HepG2 (cell line): Measurements from ENCODE around the gene MYH9. TPM values are rescaled to one million over a fixed set of nuclear protein-coding genes. Genes with fewer than 3 reads are reported as not detected.

Experiments
- ATAC-seq: fragments of 200-7000 bp; cut with Tn5 transposase; 3 replicates; pipeline ENCODE4 v1.9.1; 2020; ENCODE audit warnings: mild to moderate bottlenecking, moderate library complexity
- BruUV-seq: library from RNA; stranded (reverse); fragments of 400-500 nt; replicated peaks from 2 replicates; lab custom pipeline; 2021; lab: Mats Ljungman, UMichigan
- CTCF ChIA-PET: fragments of 300-600 bp; formaldehyde crosslinking; extraction: SDS; loops from one replicate; lab custom pipeline; 2021; ENCODE audit warnings: low total read pairs, inconsistent platforms, low intra/inter-chr PET ratio; lab: Yijun Ruan, JAX
- POLR2A ChIA-PET: fragments of 350-600 bp; sonication (Branson Sonifier 250); formaldehyde crosslinking; loops from one replicate; lab custom pipeline; 2020; ENCODE audit warnings: antibody characterized with exemption, inconsistent platforms; lab: Yijun Ruan, JAX
- DNase-seq: peaks from one replicate; pipeline ENCODE4 v3.0.0-alpha.2; 2015; ENCODE audit warnings: low spot score
- FAIRE-seq: peaks from 3 replicates; lab custom pipeline; 2011; peaks lifted over from hg19 to GRCh38; lab: Jason Lieb, UNC
- H2AFZ ChIP-seq: one replicate; pipeline ENCODE4 v1.6.1; 2011; ENCODE audit warnings: low read length, inconsistent platforms
- H3K27ac ChIP-seq: fragments of 300-600 bp; 3 replicates; pipeline ENCODE4 v1.8.0; 2011; ENCODE audit warnings: mixed run types, mild to moderate bottlenecking, mixed read lengths, low read length, inconsistent platforms; ENCODE audit not compliant: insufficient read depth; ENCODE audit errors: extremely low read length
- H3K27me3 ChIP-seq, 2 experiments: fragments of 200-600 bp in 1 of 2; 2 replicates in 1 of 2; 3 replicates in 1 of 2; pipeline versions ENCODE4 v1.6.0 to v1.8.0; 2011; ENCODE audit warnings: low read length in 2 of 2, mild to moderate bottlenecking in 2 of 2, moderate library complexity in 2 of 2, inconsistent platforms in 1 of 2; ENCODE audit not compliant: insufficient read depth in 2 of 2, control insufficient read depth in 1 of 2
- H3K36me3 ChIP-seq, 2 experiments: fragments of 200-600 bp in 1 of 2; replicated peaks in 1 of 2; 2 replicates in 1 of 2; 3 replicates in 1 of 2; pipeline versions ENCODE4 v1.5.1 to v1.8.0; 2011; ENCODE audit warnings: low read length in 2 of 2, inconsistent platforms in 1 of 2; ENCODE audit not compliant: insufficient read depth in 2 of 2, control insufficient read depth in 1 of 2
- H3K4me1 ChIP-seq: 2 replicates; pipeline ENCODE4 v1.5.1; 2012; ENCODE audit warnings: low read length, inconsistent platforms; ENCODE audit not compliant: insufficient read depth
- H3K4me2 ChIP-seq: 2 replicates; pipeline ENCODE4 v1.6.0; 2011; ENCODE audit warnings: low read depth, low read length, inconsistent platforms
- H3K4me3 ChIP-seq, 3 experiments: fragments of 200-600 bp in 1 of 3; sonication (generic), shearing (Covaris generic) in 1 of 3; replicated peaks in 1 of 3; 2 replicates each; pipeline ENCODE4 v1.5.1; 2011 to 2016; ENCODE audit warnings: low read length in 3 of 3, inconsistent platforms in 2 of 3, low read depth in 2 of 3, mild to moderate bottlenecking in 2 of 3, control low read depth in 1 of 3, mixed read lengths in 1 of 3; ENCODE audit not compliant: insufficient read depth in 1 of 3
- H3K79me2 ChIP-seq: one replicate; pipeline ENCODE4 v1.6.1; 2011; ENCODE audit warnings: low read length, inconsistent platforms; ENCODE audit not compliant: insufficient read depth
- H3K9ac ChIP-seq: 2 replicates; pipeline ENCODE4 v1.6.0; 2011; ENCODE audit warnings: mild to moderate bottlenecking, low read depth, low read length, inconsistent platforms; ENCODE audit not compliant: insufficient read depth
- H3K9me3 ChIP-seq: 2 replicates; pipeline ENCODE4 v1.5.1; 2012; ENCODE audit warnings: mild to moderate bottlenecking, low read length
- H4K20me1 ChIP-seq: 2 replicates; pipeline ENCODE4 v1.6.0; 2011; ENCODE audit warnings: inconsistent platforms, mild to moderate bottlenecking, low read length, moderate library complexity; ENCODE audit not compliant: insufficient read depth
- ADNP ChIP-seq: sonication (generic); formaldehyde crosslinking; IDR thresholded peaks from 2 replicates; pipeline ENCODE4 v1.4.0; 2020; ENCODE audit warnings: missing genetic modification reagents
- ATRX ChIP-seq: sonication (generic); formaldehyde crosslinking; IDR thresholded peaks from 2 replicates; pipeline ENCODE4 v1.4.0; 2020; ENCODE audit warnings: missing genetic modification reagents, borderline replicate concordance
- ELF4 ChIP-seq: sonication (generic); formaldehyde crosslinking; IDR thresholded peaks from 2 replicates; pipeline ENCODE4 v1.5.0; 2020; ENCODE audit warnings: missing genetic modification reagents, mild to moderate bottlenecking, moderate library complexity, borderline replicate concordance
- KAT8 ChIP-seq: IDR thresholded peaks from 2 replicates; pipeline ENCODE4 v1.6.1; 2016; ENCODE audit warnings: missing genetic modification reagents, missing compliant biosample characterization
- MAFK ChIP-seq, 2 experiments: IDR thresholded peaks in 1 of 2; conservative IDR thresholded peaks in 1 of 2; 2 replicates each; pipeline ENCODE4 v1.6.1; 2011; ENCODE audit warnings: improper control_type of control experiment in 2 of 2, low read length in 2 of 2
- MXD4 ChIP-seq: IDR thresholded peaks from 2 replicates; pipeline ENCODE4 v1.6.1; 2016; ENCODE audit warnings: mild to moderate bottlenecking, missing biosample characterization, missing genetic modification reagents
- PRPF4 ChIP-seq: fragments of 200-400 bp; formaldehyde crosslinking; IDR thresholded peaks from 2 replicates; pipeline ENCODE4 v1.6.1; 2016; ENCODE audit warnings: low read length, low read depth; ENCODE audit not compliant: poor library complexity, severe bottlenecking
- RBFOX2 ChIP-seq: fragments of 200-400 bp; formaldehyde crosslinking; IDR thresholded peaks from 2 replicates; pipeline ENCODE4 v1.6.1; 2017; ENCODE audit warnings: low read depth, mild to moderate bottlenecking, low read length
- RCOR2 ChIP-seq: IDR thresholded peaks from 2 replicates; pipeline ENCODE4 v1.6.1; 2016; ENCODE audit warnings: missing biosample characterization, missing genetic modification reagents
- ZFP62 ChIP-seq: sonication (generic); formaldehyde crosslinking; IDR thresholded peaks from 2 replicates; pipeline ENCODE4 v1.4.0; 2020; ENCODE audit warnings: missing genetic modification reagents
- ZNF430 ChIP-seq: sonication (generic); formaldehyde crosslinking; IDR thresholded peaks from 2 replicates; pipeline ENCODE4 v1.9.0; 2021; ENCODE audit warnings: mild to moderate bottlenecking, missing genetic modification reagents
- ZNF558 ChIP-seq: sonication (generic); formaldehyde crosslinking; IDR thresholded peaks from 2 replicates; pipeline ENCODE4 v1.9.0; 2022; ENCODE audit warnings: mild to moderate bottlenecking, missing genetic modification reagents, borderline replicate concordance
- ZNF567 ChIP-seq: sonication (generic); formaldehyde crosslinking; IDR thresholded peaks from 2 replicates; pipeline ENCODE4 v1.8.1; 2023; ENCODE audit warnings: mild to moderate bottlenecking, missing genetic modification reagents, borderline replicate concordance
- WGBS: methylation state at CpG from one replicate; pipeline ENCODE4 v1.1.6; 2017; ENCODE audit warnings: low lambda C conversion rate; 5-methylcytosine and 5-hydroxymethylcytosine counted together
- in situ Hi-C: cut with HindIII; loops from 2 replicates; pipeline ENCODE4 v1.10.0; 2017; ENCODE audit warnings: low pct_unique_long_range_greater_than_20kb; ENCODE audit not compliant: extremely low pct_ligation_motif_present
- intact Hi-C: fragments of 100-400 bp; cut with micrococcal nuclease; formaldehyde crosslinking; loops from one replicate; pipeline ENCODE4 v1.10.0; 2022; ENCODE audit not compliant: unreplicated experiment
- polyA plus RNA-seq, 8 experiments: library from polyadenylated mRNA; depleted of rRNA in 3 of 8; stranded (reverse) in 7 of 8; unstranded in 1 of 8; fragments of >200 nt; fragmentation: Illumina TruSeq in 4 of 8; extraction: Trizol in 4 of 8; gene quantifications; 2 replicates each; pipeline versions ENCODE4 v1.2.1 to v1.2.3, GENCODE V29; 2011 to 2016; ENCODE audit warnings: low read depth in 4 of 8, missing spikeins in 1 of 8, mixed read lengths in 1 of 8; ENCODE audit not compliant: insufficient read depth in 1 of 8
- total RNA-seq, 5 experiments: library from RNA; depleted of rRNA; stranded (reverse); fragments of >200 nt; fragmentation: Illumina TruSeq; extraction: Trizol; gene quantifications; 2 replicates each; pipeline ENCODE4 v1.2.3, GENCODE V29; 2016; ENCODE audit warnings: low read depth in 1 of 5
- TF ChIP-seq, protein P1 (sequence below): sonication (generic); formaldehyde crosslinking; conservative IDR thresholded peaks from 2 replicates; pipeline ENCODE4 v1.8.0; 2022; ENCODE audit warnings: missing genetic modification reagents
- TF ChIP-seq, protein P2 (sequence below): sonication (generic); formaldehyde crosslinking; IDR thresholded peaks from 2 replicates; pipeline ENCODE4 v1.8.0; 2022; ENCODE audit warnings: low read depth, missing genetic modification reagents
- TF ChIP-seq, protein P3 (sequence below): sonication (generic); formaldehyde crosslinking; IDR thresholded peaks from 2 replicates; pipeline ENCODE4 v1.4.0; 2020; ENCODE audit warnings: mild to moderate bottlenecking, missing genetic modification reagents

MYH9 gene
- total and polyA plus RNA-seq, 2 of the 13 experiments (the other 11 are each of a cell fraction or from before 2014, with no cell fraction given) = 50.7 to 98.5 TPM

GRCh38 chr22:36405221-36405661 is 17.5 kb upstream of the MYH9 start (continued):
- TF ChIP-seq ZFP62 = no peak

DNA sequence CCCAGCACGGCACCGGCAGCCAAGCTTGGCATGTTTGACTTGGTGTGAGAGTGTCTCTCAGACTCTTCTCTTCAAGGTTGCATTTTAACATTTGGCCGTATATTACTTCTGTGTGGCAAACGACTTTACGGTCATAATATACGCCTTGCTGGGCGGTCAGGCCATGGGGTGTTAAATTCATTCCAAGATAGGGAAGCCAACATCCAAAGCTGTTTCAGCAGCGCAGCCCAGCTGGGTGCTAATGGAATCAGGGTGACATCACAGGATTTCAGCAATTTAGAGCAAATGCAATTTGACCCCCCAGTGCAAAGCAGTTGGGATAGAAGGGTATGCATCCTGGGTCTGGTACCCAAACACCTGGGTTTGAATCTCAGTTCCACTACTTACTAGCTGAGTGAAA is 16.7 kb upstream of the MYH9 start:
- Histone ChIP-seq H3K27ac (no peak overlapping the region), H3K36me3 (no peaks in the 10 kb centered on the region), H3K4me1 (peaks cover 34% of the 10 kb centered on the region), H3K9ac (no peak overlapping the region), H3K4me2 (no peak overlapping the region), H3K9me3 (no peaks in the 10 kb centered on the region), H3K4me3 (no peak overlapping the region), H4K20me1 (no peaks in the 10 kb centered on the region)
- ATAC-seq (no peak), DNase-seq (no peak)
- 93% methylated on average over 7 of the region's 8 CpGs for WGBS
- intact Hi-C loops (no loop called here), in situ Hi-C loops (no loop called here)
- POLR2A ChIA-PET = interaction anchor here (1.1 kb wide), 1 partner anchor 16 kb away, joined by 5 read pairs; the partner anchor contains the start of gene MYH9
- BruUV-seq = no TSS peak
- CTCF ChIA-PET = no interaction called here
- no peak for TF ChIP-seq ZNF567 (CRISPR knock-in tag)
- TF ChIP-seq RBFOX2 = no peak
- TF ChIP-seq ZNF558 = no peak
- TF ChIP-seq MAFK (conservative IDR thresholded peaks at IDR 0.05 in 1 of 2, IDR thresholded peaks at IDR 0.05 in 1 of 2; ENCODE audit: low read length in 2 of 2) = no peak
- TF ChIP-seq ADNP (CRISPR knock-in tag) = no peak
- no peak for TF ChIP-seq ATRX
- TF ChIP-seq, protein P1, sequence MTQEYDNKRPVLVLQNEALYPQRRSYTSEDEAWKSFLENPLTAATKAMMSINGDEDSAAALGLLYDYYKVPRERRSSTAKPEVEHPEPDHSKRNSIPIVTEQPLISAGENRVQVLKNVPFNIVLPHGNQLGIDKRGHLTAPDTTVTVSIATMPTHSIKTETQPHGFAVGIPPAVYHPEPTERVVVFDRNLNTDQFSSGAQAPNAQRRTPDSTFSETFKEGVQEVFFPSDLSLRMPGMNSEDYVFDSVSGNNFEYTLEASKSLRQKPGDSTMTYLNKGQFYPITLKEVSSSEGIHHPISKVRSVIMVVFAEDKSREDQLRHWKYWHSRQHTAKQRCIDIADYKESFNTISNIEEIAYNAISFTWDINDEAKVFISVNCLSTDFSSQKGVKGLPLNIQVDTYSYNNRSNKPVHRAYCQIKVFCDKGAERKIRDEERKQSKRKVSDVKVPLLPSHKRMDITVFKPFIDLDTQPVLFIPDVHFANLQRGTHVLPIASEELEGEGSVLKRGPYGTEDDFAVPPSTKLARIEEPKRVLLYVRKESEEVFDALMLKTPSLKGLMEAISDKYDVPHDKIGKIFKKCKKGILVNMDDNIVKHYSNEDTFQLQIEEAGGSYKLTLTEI (CRISPR knock-in tag) = no peak
- no peak for TF ChIP-seq MXD4 (CRISPR knock-in tag)
- TF ChIP-seq ZNF430 (CRISPR knock-in tag) = no peak
- TF ChIP-seq RCOR2 = no peak
- no peak for TF ChIP-seq ELF4 (CRISPR knock-in tag)
- no peak for TF ChIP-seq PRPF4
- no peak for TF ChIP-seq KAT8 (CRISPR knock-in tag)
- TF ChIP-seq, protein P2, sequence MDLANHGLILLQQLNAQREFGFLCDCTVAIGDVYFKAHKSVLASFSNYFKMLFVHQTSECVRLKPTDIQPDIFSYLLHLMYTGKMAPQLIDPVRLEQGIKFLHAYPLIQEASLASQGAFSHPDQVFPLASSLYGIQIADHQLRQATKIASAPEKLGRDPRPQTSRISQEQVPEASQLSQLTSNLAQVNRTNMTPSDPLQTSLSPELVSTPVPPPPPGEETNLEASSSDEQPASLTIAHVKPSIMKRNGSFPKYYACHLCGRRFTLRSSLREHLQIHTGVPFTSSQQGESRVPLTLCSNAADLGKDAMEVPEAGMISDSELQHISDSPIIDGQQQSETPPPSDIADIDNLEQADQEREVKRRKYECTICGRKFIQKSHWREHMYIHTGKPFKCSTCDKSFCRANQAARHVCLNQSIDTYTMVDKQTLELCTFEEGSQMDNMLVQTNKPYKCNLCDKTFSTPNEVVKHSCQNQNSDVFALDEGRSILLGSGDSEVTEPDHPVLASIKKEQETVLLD (CRISPR knock-in tag) = no peak
- TF ChIP-seq, protein P3, sequence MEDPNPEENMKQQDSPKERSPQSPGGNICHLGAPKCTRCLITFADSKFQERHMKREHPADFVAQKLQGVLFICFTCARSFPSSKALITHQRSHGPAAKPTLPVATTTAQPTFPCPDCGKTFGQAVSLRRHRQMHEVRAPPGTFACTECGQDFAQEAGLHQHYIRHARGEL (CRISPR knock-in tag) = no peak
- TF ChIP-seq, all 625 proteins: peak for 0
- FAIRE-seq = no peak
- H3K79me2 ChIP-seq = no peaks in the 10 kb centered on the region
- H2AFZ ChIP-seq = no peak overlapping the region
- no peaks in the 10 kb centered on the region for H3K27me3 ChIP-seq
